ENCODE measurements around the gene USP20. TPM values are rescaled to one million over a fixed set of nuclear protein-coding genes. Genes with fewer than 3 reads are reported as not detected.

The USP20 gene
- total RNA-seq, 1 donor, result 10.5 TPM

- Histone ChIP-seq H3K27ac (ENCODE audit: low read depth, low read length) (no peak overlapping the region), H3K36me3 (ENCODE audit: insufficient read depth, low read length) (peaks cover 22% of the 10 kb centered on the region), H3K79me2 (ENCODE audit: insufficient read depth, low read length) (peaks cover 20% of the 10 kb centered on the region), H3K27me3 (ENCODE audit: insufficient read depth, low read length) (no peaks in the 10 kb centered on the region), H3K4me3 (ENCODE audit: insufficient read depth, low read length) (no peak overlapping the region), H3K4me1 (ENCODE audit: insufficient read depth, low read length) (peaks cover 7% of the 10 kb centered on the region), H3K9me3 (ENCODE audit: low read depth, low read length) (no peaks in the 10 kb centered on the region), H3K4me2 (ENCODE audit: insufficient read depth, low read length) (no peak overlapping the region), H2AFZ (ENCODE audit: low read length) (no peak overlapping the region), H4K20me1 (ENCODE audit: insufficient read depth, low read length) (peaks cover 3% of the 10 kb centered on the region)
- TF ChIP-seq CTCF (IDR thresholded peaks at IDR 0.05; ENCODE audit: extremely low read depth, low read depth, low read length), result no peak
- DNase-seq (ENCODE audit: insufficient read length, low spot score, missing footprints), result no peak
Observed at GRCh38 chr9:129806061-129806460, 29.2 kb upstream of the USP20 start.

- no peak overlapping the region for H3K4me3 ChIP-seq (ENCODE audit: insufficient read depth, low read length)
- H3K36me3 ChIP-seq (ENCODE audit: insufficient read depth, low read length), result peaks cover 37% of the 10 kb centered on the region
- H3K27ac ChIP-seq (ENCODE audit: low read depth, low read length), result no peak overlapping the region
- TF ChIP-seq CTCF (IDR thresholded peaks at IDR 0.05; ENCODE audit: extremely low read depth, low read depth, low read length), result no peak
- no peaks in the 10 kb centered on the region for H3K9me3 ChIP-seq (ENCODE audit: low read depth, low read length)
- H3K79me2 ChIP-seq (ENCODE audit: insufficient read depth, low read length), result peaks cover 10% of the 10 kb centered on the region
- H2AFZ ChIP-seq (ENCODE audit: low read length), result no peak overlapping the region
- no peaks in the 10 kb centered on the region for H3K4me1 ChIP-seq (ENCODE audit: insufficient read depth, low read length)
- no peaks in the 10 kb centered on the region for H3K27me3 ChIP-seq (ENCODE audit: insufficient read depth, low read length)
- DNase-seq (ENCODE audit: insufficient read length, low spot score, missing footprints), result no peak
- H3K4me2 ChIP-seq (ENCODE audit: insufficient read depth, low read length), result no peak overlapping the region
- H4K20me1 ChIP-seq (ENCODE audit: insufficient read depth, low read length), result peaks cover 6% of the 10 kb centered on the region
Observed at GRCh38 chr9:129809346-129809745, 25.9 kb upstream of the USP20 start.

- TF ChIP-seq CTCF (IDR thresholded peaks at IDR 0.05; ENCODE audit: extremely low read depth, low read depth, low read length), result no peak
- Histone ChIP-seq H3K36me3 (ENCODE audit: insufficient read depth, low read length) (peaks cover 39% of the 10 kb centered on the region), H4K20me1 (ENCODE audit: insufficient read depth, low read length) (peaks cover 5% of the 10 kb centered on the region), H3K9me3 (ENCODE audit: low read depth, low read length) (no peaks in the 10 kb centered on the region), H3K27me3 (ENCODE audit: insufficient read depth, low read length) (no peaks in the 10 kb centered on the region), H3K4me3 (ENCODE audit: insufficient read depth, low read length) (no peak overlapping the region), H3K4me2 (ENCODE audit: insufficient read depth, low read length) (no peak overlapping the region), H3K4me1 (ENCODE audit: insufficient read depth, low read length) (no peaks in the 10 kb centered on the region), H3K79me2 (ENCODE audit: insufficient read depth, low read length) (peaks cover 8% of the 10 kb centered on the region), H3K27ac (ENCODE audit: low read depth, low read length) (no peak overlapping the region), H2AFZ (ENCODE audit: low read length) (no peak overlapping the region)
- no peak for DNase-seq (ENCODE audit: insufficient read length, low spot score, missing footprints)
Observed at GRCh38 chr9:129810116-129810515, 25.1 kb upstream of the USP20 start.

GRCh38 chr9:129810788-129811187 lies 24.5 kb upstream of the USP20 start:
- Histone ChIP-seq H3K4me3 (ENCODE audit: insufficient read depth, low read length) (no peak overlapping the region), H3K27me3 (ENCODE audit: insufficient read depth, low read length) (no peaks in the 10 kb centered on the region), H2AFZ (ENCODE audit: low read length) (no peak overlapping the region), H3K36me3 (ENCODE audit: insufficient read depth, low read length) (peaks cover 43% of the 10 kb centered on the region), H4K20me1 (ENCODE audit: insufficient read depth, low read length) (peaks cover 5% of the 10 kb centered on the region), H3K27ac (ENCODE audit: low read depth, low read length) (no peak overlapping the region), H3K79me2 (ENCODE audit: insufficient read depth, low read length) (peaks cover 5% of the 10 kb centered on the region), H3K4me2 (ENCODE audit: insufficient read depth, low read length) (no peak overlapping the region), H3K9me3 (ENCODE audit: low read depth, low read length) (no peaks in the 10 kb centered on the region), H3K4me1 (ENCODE audit: insufficient read depth, low read length) (no peaks in the 10 kb centered on the region)
- no peak for TF ChIP-seq CTCF (IDR thresholded peaks at IDR 0.05; ENCODE audit: extremely low read depth, low read depth, low read length)
- no peak for DNase-seq (ENCODE audit: insufficient read length, low spot score, missing footprints)
